ENCODE results near the gene ANKS1A.

- TF ChIP-seq SP1 (CRISPR knock-in tag; conservative IDR thresholded peaks at IDR 0.05) (no peak), CTCF (IDR thresholded peaks at IDR 0.05) (no peak), ESRRA (CRISPR knock-in tag; IDR thresholded peaks at IDR 0.05; ENCODE audit: borderline replicate concordance) (no peak), ZBTB43 (CRISPR knock-in tag; IDR thresholded peaks at IDR 0.05) (no peak), ATF2 (CRISPR knock-in tag; IDR thresholded peaks at IDR 0.05; ENCODE audit: borderline replicate concordance, low read depth) (no peak), TEAD4 (CRISPR knock-in tag; IDR thresholded peaks at IDR 0.05) (no peak), NFYB (CRISPR knock-in tag; conservative IDR thresholded peaks at IDR 0.05; ENCODE audit: low read depth) (no peak), MXD4 (CRISPR knock-in tag; IDR thresholded peaks at IDR 0.05; ENCODE audit: borderline replicate concordance) (no peak), ZNF671 (CRISPR knock-in tag; IDR thresholded peaks at IDR 0.05) (no peak), E2F4 (CRISPR knock-in tag; IDR thresholded peaks at IDR 0.05; ENCODE audit: borderline replicate concordance, low read depth) (no peak), MYBL2 (CRISPR knock-in tag; IDR thresholded peaks at IDR 0.05) (no peak), NR2C2 (CRISPR knock-in tag; IDR thresholded peaks at IDR 0.05) (no peak)
- TF ChIP-seq, protein P1, sequence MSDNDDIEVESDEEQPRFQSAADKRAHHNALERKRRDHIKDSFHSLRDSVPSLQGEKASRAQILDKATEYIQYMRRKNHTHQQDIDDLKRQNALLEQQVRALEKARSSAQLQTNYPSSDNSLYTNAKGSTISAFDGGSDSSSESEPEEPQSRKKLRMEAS (CRISPR knock-in tag; IDR thresholded peaks at IDR 0.05) = no peak
Measured at GRCh38 chr6:35076997-35077712, 188.1 kb downstream of the ANKS1A start.

All from WTC11 (cell line).